NCI-H2107 (cell line): ENCODE measurements around the gene BMF.
"Not testable (repeated sequence)": the region's sequence is repeated elsewhere in the genome, so short reads cannot be mapped to it uniquely, and the experiment has no call there.

ENCODE experiments used
- DNase-seq: peaks from one replicate; lab custom pipeline; 2025; lab: John Stamatoyannopoulos, UW

BMF gene

GRCh38 chr15:40128766-40129660 is 20.3 kb upstream of the BMF start:
- no peak for DNase-seq

DNA sequence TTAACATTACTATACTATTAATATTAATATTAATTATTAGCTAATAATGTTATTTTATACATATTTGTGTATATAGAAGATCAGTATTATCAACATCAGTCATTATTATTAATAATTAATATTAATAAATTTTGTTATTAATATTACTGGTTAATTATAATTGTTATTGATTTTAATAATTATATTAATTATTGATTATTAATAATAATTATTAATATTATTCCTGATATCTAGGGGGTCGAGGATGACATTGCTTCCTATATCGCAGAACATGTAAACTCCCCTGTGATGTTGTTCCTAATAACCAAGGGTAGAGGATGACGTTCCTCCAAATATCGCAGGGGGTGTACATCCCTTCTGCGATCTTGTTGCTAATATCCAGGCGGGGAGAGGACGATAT is 17.3 kb upstream of the BMF start:
- no peak for DNase-seq

DNA sequence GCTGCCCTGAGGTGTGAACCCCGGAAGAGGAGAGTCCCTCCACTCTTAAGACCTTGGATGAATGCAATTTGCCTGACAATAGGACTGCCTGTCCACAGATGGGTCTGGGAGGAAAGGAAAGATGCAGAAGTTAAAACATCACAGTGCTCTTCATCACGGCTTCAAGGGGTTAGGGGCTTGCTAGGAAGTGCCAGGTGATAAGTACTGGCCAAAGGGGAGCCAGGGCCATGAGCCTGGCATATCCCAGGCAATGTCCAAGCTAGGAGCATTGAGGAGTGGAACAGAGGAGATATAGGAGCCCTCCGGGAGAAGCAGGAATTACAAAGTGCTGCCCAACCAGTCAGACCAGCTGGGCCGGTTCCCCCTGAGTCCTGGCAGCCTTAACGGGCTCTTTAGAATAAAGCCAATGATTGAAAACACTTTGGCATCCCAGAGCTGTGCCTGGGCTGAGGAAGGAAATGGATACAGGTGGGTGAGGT is 16.2 kb upstream of the BMF start:
- DNase-seq, result not testable (repeated sequence)

DNA sequence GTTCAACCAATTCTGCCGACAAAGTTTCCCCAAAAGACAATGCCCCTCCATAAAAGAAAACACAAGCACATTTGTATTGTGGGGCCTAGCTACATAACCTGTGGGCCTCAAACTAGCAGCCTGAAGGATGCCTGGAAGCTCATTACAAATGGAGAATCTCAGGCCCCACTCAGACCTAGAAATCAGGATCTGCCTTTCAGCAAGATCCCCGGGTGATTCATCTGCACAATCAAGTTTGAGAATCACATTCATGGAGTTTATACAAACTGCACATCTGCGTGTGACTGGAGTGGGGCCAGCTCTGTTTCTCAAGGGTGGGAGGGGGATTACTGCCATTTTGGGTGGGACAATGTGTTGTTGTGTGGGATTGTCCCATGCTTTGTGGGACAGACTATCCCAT is 15.7 kb upstream of the BMF start:
- not testable (repeated sequence) for DNase-seq

DNA sequence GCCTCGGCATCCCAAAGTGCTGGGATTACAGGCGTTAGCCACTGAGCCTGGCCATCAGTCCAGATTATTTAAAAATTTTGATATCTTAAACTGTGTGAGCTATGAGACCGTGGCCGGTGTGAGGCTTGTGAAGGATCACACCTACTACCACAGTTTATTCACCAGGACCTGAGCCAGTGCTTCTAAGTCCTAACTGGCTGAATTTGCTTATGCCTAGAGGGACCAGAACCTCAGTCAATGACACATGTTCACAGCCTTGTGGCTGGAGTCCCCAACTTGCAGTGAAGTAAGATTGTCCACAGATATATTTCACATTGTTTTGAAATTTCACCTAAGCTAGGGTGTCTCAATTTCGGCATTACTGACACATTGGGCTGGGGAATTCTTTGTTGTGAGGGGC is 15.2 kb upstream of the BMF start:
- not testable (repeated sequence) for DNase-seq

GRCh38 chr15:40122989-40123388 is 14.3 kb upstream of the BMF start:
- not testable (repeated sequence) for DNase-seq

- DNase-seq, result no peak
These were observed 13.4 kb upstream of the BMF start for GRCh38 chr15:40121911-40122638.

GRCh38 chr15:40118473-40118872 is 9.8 kb upstream of the BMF start:
- no peak for DNase-seq

DNA sequence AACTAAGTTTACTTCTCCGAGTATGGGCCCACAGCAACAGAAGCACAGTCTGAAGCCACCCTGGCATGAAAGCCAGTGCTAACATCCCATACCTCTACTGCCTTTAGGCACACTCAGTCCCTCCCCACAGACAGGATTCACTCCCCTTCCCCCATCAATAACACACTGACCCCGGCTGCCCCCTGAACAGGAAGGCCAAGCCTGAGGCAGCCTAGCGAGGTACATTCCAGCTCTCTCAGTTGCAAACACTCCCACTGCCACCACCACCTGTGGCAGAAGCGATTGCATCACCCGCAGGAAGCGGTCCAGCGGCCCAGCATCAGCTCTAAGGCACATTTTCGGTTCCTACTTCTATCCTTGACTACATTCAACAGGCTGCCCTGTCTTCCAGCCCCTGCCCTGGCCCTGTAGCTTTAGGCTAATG is 7.0 kb upstream of the BMF start:
- DNase-seq, result no peak

DNA sequence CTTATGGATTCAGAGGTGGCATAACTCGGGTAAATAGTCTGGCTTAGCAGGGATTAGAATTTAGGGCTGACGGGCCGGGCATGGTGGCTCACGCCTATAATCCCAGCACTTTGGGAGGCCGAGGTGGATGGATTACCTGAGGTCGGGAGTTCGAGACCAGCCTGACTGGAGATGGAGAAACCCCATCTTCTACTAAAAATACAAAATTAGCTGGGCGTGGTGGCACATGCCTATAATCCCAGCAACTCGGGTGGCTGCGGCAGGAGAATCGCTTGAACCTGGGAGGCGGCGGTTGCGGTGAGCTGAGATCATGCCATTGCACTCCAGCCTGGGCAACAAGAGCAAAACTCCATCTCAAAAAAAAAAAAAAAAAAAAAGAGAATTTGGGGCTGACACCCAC is 6.4 kb upstream of the BMF start:
- not testable (repeated sequence) for DNase-seq

GRCh38 chr15:40114218-40114617 is 5.5 kb upstream of the BMF start:
- DNase-seq, result no peak

DNA sequence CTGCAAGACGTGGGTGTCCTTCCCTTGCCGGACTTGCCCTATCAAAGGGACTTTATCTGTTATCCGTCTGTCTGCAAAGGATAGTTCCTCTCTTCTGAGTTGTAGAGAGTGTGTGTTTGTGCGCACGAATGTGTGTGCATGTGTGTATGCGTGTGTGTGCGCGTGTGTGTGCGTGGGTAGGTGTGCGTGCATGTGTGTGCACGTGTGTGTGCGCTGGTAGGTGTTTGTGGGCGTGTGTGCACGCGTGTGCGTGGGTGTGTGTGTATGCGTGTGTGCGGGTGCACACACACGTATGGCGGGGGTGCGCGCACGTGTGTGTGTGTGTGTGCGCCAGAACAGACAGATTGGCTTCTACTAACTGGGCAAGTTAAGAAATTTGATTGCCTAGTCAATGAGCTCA is 4.1 kb upstream of the BMF start:
- DNase-seq, result no peak

DNA sequence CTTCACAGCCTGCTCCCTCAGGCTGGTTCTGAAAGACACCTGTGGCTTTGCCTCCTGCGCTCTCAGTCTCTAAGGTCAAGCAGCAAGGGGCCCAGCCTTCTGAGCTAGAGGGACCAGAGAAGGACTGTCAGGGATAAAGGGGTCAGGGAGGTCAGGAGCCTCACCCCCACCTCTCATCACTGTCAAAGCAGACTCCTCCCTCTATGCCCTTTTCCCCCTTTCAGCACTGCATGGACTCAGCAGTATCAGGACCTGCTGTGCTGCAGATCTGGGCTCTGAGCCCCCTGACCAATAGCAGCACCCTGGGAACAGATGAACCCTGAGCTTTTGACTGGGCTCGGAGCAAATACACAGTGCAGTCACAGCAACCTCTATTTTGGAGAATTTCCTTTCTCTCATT is 3.2 kb upstream of the BMF start:
- DNase-seq, result no peak

GRCh38 chr15:40110866-40111550 is 2.3 kb upstream of the BMF start:
- no peak for DNase-seq

- no peak for DNase-seq
These were observed 421 bp downstream of the BMF start for GRCh38 chr15:40108061-40108854.

- no peak for DNase-seq
These were observed 2.2 kb downstream of the BMF start for GRCh38 chr15:40106203-40107161.

- no peak for DNase-seq
These were observed 3.0 kb downstream of the BMF start for GRCh38 chr15:40105517-40106202.

GRCh38 chr15:40104865-40105516 is 3.7 kb downstream of the BMF start:
- peak; percentile 77 for DNase-seq

DNA sequence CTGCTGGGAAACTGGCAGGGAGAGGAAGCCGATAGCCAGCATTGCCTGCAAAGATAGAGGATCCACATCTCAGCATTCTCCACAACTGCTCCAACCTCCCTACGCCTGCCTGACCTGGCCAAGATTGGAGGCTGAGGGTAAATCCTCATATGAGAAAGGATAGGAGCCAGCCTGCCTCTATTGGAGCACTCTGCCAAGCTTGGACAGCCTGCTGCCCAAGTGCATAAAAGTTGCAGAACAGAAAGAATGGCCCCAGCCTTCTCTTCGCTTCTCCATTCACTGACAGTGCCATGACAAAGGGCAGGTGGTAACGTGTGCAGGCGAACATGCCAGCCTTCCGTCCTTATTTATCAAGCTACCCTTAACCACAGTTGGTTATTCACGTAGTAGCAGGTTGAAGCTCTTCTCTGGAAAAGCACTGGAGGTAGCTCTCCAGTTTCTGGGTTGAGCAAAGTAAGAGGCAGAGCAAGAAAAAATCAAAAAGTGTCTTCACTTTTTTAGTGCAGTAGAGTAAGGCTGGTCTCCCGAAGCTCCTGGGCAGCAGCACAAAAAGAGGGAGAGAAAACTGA is 4.3 kb downstream of the BMF start:
- no peak for DNase-seq
